AML-193 (cell line): ENCODE data around the gene SCAF1.

Experiments used
- DNase-seq, 2 experiments: peaks; one replicate each; lab custom pipeline; 2025; lab: John Stamatoyannopoulos, UW

SCAF1 gene

DNA sequence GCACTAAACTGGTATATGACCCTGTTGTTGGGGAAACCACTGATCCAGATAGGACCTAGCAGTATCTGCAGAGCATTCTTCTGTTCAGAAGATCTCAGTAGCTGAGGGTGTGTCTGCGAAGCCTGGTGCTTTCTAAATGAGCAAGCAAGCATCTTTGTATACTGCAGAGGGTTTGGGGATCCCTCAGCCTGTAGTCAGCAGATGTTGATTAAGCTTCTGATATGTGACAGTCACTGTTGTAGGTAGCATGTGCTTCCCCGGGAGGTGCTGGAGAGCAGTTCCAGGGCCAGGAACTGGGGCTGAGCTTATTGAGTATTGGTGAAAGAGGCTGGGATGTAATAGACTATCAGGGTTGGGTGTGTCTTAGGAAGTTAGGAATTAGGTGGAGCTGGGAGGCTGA is 1.5 kb downstream of the SCAF1 start:
- DNase-seq, result no peak

DNA sequence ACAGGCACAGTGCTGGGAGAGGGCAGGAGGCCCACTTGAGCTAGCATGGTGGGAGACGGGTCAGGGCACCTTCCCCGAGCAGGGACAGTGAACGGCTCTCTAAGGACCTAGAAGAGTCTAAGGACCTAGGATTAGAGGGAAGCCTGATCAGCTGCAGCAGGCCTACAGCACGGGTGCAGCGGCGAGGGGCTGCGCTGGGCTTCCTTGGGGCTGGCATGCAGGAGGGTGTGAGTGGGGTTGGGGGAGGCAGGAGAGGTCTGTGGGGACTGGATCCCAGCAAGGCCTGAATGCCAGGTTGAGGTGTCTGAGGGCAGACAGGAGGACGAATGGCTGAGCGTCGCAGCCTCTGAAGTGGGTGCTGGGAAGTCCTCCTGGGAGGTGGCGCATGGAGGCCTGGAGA is 3.6 kb downstream of the SCAF1 start:
- DNase-seq, result no peak

DNA sequence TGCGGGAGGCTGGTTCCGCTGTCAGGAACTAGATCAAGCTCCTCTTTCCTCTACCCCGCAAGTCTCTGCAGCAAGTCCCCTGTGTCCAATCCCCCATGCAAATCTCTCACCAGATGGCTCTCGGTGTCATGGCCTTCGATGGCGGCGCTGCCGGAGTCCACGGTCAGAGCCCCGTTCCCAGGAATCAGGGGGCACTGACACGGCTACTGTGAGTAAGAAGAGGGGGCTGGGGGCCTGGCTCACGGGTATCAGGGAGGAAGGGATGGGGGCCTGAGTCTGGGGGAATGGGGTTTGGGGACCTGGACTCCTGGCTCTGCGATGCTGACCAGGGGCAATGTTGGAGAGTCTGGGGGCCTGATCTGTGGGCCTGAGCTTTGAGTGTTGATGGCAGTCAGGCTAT is 4.0 kb downstream of the SCAF1 start:
- no peak for DNase-seq

DNA sequence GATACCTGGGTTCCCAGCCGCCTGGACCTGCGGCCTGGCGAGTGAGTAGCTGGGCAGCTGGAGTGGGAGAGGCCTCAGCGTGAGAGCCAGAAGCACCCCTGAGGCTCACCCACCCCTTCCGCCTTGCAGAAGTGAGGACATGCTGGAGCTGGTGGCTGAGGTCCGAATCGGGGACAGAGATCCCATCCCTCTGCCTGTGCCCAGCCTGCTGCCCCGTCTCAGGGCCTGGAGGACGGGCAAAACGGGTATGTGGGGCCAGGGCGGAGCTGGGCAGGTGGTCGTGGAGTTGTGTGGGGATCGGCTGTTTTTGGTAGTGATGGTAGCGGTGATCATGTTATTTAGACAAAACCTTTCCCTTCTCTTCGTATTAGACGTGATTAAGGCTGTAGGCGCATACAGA is 4.6 kb downstream of the SCAF1 start:
- no peak for DNase-seq

DNA sequence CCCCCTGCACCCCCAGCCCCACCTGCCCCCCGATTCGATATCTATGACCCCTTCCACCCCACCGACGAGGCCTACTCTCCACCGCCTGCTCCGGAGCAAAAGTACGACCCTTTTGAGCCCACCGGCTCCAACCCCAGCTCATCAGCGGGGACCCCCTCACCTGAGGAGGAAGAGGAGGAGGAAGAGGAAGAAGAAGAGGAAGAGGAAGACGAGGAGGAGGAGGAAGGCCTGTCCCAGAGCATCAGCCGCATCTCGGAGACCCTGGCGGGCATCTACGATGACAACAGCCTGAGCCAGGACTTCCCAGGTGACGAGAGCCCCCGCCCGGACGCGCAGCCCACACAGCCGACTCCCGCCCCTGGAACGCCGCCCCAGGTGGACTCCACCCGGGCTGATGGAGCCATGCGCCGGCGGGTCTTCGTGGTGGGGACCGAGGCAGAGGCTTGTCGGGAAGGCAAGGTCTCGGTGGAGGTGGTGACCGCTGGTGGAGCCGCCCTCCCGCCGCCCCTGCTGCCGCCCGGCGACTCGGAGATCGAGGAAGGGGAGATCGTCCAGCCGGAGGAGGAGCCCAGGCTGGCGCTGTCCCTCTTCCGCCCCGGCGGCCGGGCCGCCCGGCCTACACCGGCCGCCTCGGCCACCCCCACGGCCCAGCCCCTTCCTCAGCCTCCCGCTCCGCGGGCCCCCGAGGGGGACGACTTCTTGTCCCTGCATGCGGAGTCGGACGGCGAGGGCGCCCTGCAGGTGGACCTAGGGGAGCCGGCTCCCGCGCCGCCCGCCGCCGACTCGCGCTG is 9.2 kb downstream of the SCAF1 start:
- no peak for DNase-seq

DNA sequence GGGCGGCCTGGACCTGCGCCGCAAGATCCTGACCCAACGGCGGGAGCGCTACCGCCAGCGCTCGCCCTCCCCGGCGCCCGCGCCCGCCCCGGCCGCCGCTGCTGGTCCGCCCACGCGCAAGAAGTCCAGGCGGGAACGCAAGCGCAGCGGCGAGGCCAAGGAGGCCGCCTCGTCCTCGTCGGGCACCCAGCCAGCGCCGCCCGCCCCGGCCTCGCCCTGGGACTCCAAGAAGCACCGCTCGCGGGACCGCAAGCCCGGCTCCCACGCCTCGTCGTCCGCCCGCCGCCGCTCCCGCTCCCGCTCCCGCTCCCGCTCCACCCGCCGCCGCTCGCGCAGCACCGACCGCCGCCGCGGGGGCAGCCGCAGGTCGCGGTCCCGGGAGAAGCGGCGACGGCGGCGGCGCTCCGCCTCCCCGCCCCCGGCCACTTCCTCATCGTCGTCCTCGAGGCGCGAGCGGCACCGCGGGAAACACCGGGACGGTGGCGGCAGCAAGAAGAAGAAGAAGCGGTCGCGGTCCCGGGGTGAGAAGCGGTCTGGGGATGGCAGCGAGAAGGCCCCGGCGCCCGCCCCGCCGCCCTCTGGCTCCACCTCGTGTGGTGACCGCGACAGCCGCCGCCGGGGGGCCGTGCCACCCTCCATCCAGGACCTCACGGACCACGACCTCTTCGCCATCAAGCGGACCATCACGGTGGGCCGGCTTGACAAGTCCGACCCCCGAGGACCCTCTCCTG is 10.0 kb downstream of the SCAF1 start:
- DNase-seq, result no peak

DNA sequence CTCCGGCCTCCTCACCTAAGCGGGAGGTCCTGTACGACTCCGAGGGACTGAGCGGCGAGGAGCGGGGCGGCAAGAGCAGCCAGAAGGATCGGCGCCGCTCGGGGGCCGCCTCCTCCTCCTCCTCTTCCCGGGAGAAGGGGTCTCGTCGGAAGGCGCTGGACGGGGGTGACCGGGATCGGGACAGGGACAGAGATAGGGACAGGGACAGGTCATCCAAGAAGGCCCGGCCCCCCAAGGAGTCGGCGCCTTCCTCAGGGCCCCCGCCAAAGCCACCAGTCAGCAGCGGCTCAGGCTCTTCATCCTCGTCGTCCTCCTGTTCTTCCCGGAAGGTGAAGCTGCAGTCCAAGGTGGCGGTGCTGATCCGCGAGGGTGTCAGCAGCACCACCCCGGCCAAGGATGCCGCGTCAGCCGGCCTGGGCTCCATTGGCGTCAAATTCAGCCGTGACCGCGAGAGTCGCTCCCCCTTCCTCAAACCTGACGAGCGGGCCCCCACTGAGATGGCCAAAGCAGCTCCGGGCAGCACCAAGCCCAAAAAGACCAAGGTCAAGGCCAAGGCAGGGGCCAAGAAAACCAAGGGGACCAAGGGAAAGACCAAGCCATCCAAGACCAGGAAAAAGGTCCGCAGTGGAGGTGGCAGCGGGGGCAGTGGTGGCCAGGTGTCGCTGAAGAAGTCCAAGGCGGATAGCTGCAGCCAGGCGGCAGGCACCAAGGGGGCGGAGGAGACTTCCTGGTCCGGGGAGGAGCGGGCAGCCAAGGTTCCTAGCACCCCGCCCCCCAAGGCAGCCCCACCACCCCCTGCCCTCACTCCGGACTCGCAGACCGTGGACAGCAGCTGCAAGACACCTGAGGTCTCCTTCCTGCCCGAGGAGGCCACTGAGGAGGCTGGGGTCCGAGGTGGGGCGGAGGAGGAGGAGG is 10.8 kb downstream of the SCAF1 start:
- DNase-seq, result no peak

DNA sequence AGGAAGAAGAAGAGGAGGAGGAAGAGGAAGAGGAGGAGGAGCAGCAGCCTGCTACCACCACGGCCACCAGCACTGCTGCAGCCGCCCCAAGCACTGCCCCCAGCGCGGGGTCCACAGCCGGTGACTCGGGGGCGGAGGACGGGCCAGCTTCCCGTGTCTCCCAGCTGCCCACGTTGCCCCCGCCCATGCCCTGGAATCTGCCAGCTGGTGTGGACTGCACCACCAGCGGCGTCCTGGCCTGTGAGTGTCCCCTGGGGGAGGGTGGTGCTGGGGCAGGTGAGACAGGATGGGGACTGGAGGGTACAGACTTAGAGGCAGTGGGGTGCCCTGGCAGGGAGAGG is 11.4 kb downstream of the SCAF1 start:
- DNase-seq, result no peak

DNA sequence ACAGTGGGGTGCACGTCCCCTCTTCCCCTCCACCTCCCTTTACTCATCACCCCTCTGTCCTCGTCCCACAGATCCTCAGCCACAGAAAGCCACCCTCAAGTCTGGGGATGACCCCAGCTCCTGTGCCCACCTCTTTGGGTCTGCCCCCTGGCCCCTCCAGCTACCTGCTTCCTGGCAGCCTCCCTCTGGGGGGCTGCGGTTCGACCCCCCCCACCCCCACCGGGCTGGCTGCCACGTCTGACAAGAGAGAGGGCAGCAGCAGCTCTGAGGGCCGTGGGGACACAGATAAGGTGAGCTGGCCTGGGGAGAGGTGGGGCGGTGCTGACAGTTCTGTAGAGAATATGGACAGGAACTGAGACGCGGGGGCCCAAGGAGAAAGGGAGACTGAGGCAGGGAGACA is 12.6 kb downstream of the SCAF1 start:
- DNase-seq, result no peak

DNA sequence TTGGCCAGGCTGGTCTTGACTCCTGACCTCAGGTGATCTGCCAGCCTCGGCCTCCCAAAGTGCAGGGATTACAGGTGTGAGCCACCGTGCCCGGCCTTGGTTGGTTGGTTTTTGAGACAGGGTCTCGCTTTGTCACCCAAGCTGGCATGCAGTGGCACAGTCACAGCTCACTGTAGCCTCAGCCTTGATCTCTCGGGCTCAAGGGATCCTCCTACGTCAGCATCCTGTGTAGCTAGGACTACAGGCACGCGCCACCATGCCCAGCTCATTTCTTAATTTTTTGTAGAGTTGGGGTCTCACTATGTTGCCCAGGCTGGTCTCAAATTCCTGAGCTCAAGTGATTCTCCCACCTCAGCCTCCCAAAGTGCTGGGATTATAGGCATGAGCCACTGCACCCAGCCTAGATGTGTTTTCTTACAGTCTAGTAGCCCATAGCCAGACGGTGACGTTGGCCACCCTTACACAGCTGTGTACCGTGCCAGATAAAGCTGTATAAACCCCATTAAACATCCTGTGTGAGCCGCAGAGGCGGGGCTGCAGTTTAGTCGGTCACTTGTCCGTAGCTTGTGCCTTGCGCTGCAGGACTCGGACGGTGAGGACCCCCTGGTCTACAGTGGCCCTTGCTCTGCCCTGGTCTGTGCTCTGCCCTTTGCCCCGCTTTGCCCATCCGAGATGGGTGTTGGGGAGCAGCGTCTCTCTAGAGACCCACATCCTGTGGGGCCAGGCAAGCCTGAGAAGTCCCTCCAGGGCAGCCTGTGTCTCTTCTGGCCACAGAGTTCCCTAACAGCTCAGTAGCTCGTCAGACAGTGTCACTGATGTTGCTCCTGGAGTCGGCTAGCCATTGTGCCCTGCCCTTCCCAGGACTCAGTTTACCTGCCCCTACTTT is 13.8 kb downstream of the SCAF1 start:
- DNase-seq, result no peak

DNA sequence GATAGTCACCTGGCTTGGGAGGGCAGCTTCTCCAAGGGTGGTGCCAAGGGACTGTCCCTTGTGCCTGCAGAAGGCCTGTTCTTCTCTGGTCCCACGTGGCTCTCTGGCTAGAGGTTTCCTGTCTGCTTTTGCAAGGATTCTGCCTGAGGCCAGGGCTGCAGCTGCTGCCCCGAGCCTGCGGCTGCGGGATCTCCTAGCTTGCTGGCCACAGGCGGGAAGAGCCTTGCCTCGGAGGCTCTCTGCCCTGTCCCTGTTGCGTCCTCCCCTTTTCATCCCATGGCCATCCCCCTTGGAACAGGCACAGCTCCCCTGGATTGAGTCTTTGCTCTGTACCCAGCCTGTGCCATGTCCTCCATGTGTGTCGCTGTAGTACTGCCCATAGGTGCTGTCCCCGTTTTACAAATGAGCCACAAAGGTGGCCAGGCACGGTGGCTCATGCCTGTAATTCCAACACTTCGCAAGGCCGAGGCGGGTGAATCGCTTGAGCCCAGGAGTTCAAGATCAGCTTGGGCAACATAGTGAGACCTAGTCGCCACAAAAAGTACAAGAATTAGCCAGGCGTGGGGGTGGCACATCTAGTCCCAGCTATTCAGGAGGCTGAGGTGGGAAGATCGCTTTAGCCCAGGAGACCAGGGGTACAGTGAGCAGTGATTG is 14.6 kb downstream of the SCAF1 start:
- no peak for DNase-seq

DNA sequence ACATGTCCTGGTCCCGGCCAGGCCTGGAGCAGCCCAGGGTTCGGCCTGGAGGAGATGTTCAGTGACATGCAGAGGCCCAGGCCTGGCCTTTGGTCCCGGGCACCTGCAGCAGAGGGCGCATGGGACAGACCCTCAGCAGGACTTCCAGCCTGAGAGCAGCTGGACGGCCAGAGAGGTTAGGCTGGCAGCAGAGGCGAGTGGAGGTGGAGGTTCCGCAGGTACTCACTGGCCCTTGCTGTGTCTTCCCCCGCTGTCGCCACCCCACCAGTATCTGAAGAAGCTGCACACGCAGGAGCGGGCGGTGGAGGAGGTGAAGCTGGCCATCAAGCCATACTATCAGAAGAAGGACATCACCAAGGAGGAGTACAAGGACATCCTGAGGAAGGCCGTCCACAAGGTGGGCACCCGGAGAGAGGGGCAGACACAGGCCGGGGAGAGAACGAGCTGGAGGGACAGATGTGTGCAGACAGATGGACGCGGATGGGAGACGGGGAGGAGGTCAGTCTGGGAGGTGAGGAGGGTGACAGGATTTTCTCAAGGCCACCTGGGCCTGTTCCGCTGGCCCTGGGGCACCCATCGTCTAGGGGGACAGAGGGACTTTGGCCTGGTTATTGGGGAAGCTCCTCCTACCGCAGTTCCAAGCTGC is 15.6 kb downstream of the SCAF1 start:
- no peak for DNase-seq

DNA sequence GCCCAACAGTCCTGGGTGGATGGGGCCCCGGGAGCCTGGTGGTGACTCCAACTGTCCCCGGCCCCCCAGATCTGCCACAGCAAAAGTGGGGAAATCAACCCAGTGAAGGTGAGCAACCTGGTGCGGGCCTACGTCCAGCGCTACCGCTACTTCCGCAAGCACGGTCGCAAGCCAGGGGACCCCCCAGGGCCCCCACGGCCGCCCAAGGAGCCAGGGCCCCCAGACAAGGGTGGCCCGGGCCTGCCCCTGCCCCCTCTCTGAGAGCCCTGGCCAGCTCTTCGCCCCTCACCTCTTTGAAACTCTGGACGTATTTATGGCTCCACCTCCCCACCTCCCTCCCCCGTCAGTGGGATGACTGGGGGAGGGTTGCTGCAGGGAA is 16.1 kb downstream of the SCAF1 start:
- no peak for DNase-seq

DNA sequence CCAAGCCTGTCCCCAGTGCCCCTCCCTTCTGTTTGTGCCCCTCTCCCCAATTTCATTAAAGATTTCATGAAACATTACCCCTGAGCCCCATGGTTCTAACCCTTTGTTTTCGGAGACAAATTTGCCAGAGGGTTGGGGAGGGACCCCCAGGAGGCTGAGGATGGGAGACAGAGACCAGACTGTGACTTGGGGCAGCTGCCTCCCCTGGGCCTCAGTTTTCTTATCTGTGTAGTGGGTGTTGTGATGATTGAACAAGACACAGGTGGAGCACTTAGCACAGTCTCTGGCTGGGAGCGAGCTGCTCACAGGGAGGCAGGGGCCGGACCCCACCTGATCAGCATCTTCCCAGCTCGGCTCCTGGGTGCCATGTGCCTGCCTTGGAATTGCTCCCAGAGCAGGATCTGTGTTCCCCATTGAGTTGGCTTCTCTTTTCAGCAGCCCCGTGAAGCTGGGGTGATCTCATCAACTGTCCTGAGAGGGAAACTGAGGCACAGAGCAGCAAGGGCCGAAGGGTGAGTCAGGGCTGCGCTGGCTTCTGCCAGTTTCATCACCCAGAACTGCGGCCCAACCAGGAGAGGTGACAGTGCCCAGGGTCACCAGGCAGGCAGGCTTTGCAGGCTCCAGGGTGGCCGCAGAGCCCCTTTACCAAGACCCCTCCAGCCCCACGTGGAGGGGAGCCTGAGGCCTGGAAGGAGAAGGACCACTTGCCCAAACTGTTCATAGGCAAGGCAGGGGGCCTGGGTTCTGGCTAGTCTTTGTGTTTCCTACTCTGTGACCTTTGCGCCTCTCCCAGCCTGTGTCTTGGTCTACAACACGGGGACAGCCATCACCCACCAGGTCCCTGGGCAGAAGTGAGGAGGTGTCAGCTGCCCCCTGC is 16.8 kb downstream of the SCAF1 start:
- no peak for DNase-seq

DNA sequence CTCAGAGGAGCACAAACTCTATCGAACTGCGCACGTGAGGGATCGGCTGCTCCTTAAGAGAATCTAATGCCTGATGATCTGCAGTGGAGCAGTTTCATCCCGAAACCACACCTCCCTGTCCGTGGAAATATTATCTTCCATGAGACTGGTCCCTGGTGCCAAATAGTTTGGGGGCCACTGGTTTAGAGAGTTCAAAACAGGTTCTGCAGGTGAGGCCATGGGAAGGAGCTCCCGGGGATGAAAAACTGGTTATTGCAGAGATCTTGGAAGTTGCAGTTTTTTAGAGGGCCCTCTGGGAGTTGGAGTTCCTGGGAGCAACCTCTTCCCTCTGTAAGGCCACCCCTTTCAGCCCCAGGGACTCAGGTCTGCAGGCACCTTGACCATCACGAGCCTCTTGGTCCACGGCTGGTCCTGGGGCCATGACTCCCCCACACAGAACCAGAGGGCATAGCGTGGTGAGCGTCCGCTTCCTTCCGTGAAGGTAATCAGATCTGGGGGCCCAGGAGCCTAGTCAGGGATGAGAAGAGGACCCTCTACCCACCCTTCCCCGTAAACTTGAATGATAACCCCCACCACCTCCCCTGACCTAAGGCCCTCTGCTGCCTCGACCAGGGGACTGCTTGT is 18.4 kb downstream of the SCAF1 start:
- DNase-seq, result no peak

DNA sequence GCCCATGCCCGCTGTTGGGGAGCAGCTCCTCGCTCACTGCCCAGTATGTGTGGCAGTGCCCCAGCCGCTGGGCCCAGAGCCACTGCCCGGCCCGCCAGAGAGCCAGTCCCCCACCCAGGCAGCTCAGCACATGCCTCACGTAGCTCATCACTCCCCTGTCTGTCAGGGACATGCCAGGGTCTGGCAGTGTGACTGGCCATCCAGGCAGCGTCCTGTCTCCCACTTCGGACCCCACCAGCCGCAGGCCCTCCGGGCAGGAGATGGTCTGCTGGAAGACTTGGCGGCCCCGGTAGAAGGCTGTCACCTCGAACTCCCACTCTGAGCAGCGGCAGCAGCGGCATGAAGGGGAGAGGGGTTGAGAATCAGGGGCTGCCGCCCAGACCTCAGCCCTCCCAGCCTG is 20.0 kb downstream of the SCAF1 start:
- no peak for DNase-seq

DNA sequence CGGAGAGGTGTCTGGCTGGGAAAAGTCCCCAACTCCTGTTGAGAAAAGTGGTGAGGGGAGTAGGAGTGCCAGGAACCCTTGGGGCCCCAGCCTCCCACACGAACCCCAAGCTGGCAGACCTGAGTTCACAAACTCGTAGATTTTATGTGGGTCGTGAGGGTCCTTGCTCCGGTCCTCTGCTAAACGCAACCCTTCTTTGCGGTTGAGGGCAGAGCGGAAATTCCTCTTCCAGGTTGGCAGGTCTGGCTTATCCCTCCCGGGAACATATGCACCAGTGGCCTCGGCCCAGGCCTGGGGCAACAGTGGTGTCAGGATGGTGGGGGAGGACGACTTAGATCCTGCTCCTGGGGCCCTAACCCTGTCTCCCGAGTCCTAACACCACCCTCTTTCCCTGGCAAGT is 21.2 kb downstream of the SCAF1 start:
- DNase-seq, result no peak

DNA sequence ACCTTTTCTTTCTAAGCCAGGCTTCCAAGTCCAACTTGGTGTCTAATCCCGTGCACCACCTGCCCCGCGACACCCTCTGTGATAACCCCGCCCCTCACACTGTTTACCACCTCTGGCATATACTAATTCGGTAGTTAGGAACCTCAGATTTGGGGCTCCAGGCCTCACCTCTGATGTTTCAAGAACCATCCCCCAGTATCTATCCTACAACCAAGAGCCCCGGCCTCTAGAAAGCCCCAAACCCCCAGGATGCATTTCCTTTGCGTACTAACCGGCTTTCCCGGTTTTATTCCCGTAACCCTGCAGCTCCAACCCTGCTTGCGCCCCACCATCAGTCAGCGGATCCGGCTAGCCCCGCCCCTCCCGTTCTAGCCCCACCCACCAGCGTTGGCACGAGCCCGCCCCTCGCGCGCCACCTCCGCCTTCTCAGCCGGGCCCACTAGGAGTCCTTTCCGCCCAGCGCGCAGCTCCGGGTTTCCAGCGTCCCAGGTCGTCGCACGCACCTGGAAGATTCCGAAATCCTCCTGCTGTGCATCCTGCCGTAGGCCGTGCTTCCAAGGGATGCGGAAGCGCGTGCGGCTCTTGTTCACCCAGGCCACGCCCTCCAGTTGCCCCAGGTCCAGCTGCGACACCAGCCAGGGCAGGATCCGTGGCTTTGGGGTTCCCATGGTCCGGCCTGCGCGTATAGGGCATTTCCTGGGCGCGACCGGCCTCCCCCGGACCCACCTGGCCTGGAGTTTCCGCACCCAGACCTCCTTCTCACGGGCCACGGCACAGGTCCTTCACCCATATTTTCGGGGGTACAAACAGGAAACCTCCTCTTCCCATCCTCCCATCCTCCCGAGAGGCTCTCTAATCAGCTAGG is 22.4 kb downstream of the SCAF1 start:
- peak; percentile 47 to 51 for DNase-seq

DNA sequence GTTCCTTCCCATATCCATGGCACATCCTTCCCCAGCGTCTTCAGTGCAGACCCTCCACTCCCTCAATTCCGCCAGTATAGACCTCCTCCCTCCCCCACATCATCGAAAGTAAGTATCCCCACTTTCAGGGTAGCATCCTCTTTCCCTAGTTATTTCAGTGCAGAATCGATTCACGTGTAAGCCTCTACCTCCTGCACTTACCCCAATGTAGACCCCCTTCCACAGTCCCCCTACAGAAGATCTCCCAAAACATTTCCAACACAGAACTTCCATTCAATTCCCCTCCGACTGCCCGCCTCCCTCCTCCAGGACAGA is 23.0 kb downstream of the SCAF1 start:
- no peak for DNase-seq
